Esophagus (tissue), 2 donors: ENCODE results near the gene TTC28. TPM values are rescaled to one million over a fixed set of nuclear protein-coding genes. Genes with fewer than 3 reads are reported as not detected.

ENCODE experiments used
- H3K27ac ChIP-seq, 2 donors: one replicate each; pipeline ENCODE4 v1.5.1; 2013; ENCODE audit warnings: low read depth in 2 of 2, mild to moderate bottlenecking in 2 of 2, inconsistent platforms in 1 of 2, low read length in 1 of 2, moderate library complexity in 1 of 2
- H3K27me3 ChIP-seq, 2 donors: one replicate each; pipeline ENCODE4 v1.6.1; 2013; ENCODE audit warnings: low read length in 2 of 2, control low read depth in 1 of 2, mild to moderate bottlenecking in 1 of 2; ENCODE audit not compliant: insufficient read depth in 2 of 2, control insufficient read depth in 1 of 2
- H3K36me3 ChIP-seq, 2 donors: one replicate each; pipeline ENCODE4 v1.6.1; 2013; ENCODE audit warnings: low read length in 1 of 2; ENCODE audit not compliant: control insufficient read depth in 2 of 2, insufficient read depth in 2 of 2
- H3K4me1 ChIP-seq, 2 donors: one replicate each; pipeline ENCODE4 v1.6.1; 2013; ENCODE audit warnings: low read length in 1 of 2; ENCODE audit not compliant: control insufficient read depth in 2 of 2, insufficient read depth in 2 of 2
- H3K4me3 ChIP-seq, 2 donors: one replicate each; pipeline ENCODE4 v1.5.1; 2013; ENCODE audit warnings: low read length in 2 of 2, mild to moderate bottlenecking in 2 of 2, low read depth in 1 of 2, moderate library complexity in 1 of 2
- H3K9me3 ChIP-seq, 2 donors: one replicate each; pipeline ENCODE4 v1.6.1; 2013; ENCODE audit warnings: mild to moderate bottlenecking in 2 of 2, low read depth in 1 of 2, low read length in 1 of 2, moderate library complexity in 1 of 2; ENCODE audit not compliant: control insufficient read depth in 2 of 2, insufficient read depth in 1 of 2
- WGBS, 2 donors: extraction: QIAGEN DNeasy Blood & Tissue Kit; methylation state at CpG; one replicate each; pipeline ENCODE4 v1.1.7; 2013; 5-methylcytosine and 5-hydroxymethylcytosine counted together
- polyA plus RNA-seq, 2 donors: library from polyadenylated mRNA; stranded (reverse); fragments of 200-250 nt; gene quantifications; one replicate each; pipeline ENCODE4 v1.2.3, GENCODE V29; 2013
- donor health status: healthy with polysubstance abuse.
- donor health status: Bipolar disorder and iron deficiency.

The TTC28 gene
- polyA plus RNA-seq, 2 donors: 1.4 to 2.6 TPM

- Histone ChIP-seq H3K9me3 (no peaks in the 10 kb centered on the region), H3K36me3 (no peaks in the 10 kb centered on the region), H3K4me1 (peaks cover 12 to 43% of the 10 kb centered on the region in 2 donors), H3K27ac (peak overlapping the region; percentile 22 to 87), H3K27me3 (no peaks in the 10 kb centered on the region), H3K4me3 (no peak overlapping the region)
- WGBS, 2 donors: 71 to 80% methylated on average over 2 of the region's 2 CpGs
Measured at GRCh38 chr22:28015046-28015425, 664.6 kb downstream of the TTC28 start.

GRCh38 chr22:28014211-28015045, 665.2 kb downstream of the TTC28 start:
- Histone ChIP-seq H3K4me3 (no peak overlapping the region), H3K9me3 (no peaks in the 10 kb centered on the region), H3K36me3 (no peaks in the 10 kb centered on the region), H3K27me3 (no peaks in the 10 kb centered on the region), H3K27ac (peak overlapping the region; percentile 87 to 88), H3K4me1 (peaks cover 12 to 41% of the 10 kb centered on the region in 2 donors)
- WGBS, 2 donors: 73 to 79% methylated on average over 18 of the region's 18 CpGs

- 76 to 84% methylated on average over 12 of the region's 12 CpGs for WGBS, 2 donors
- Histone ChIP-seq H3K27me3 (no peaks in the 10 kb centered on the region), H3K36me3 (no peaks in the 10 kb centered on the region), H3K4me1 (peaks cover 12 to 38% of the 10 kb centered on the region in 2 donors), H3K4me3 (no peak overlapping the region), H3K9me3 (no peaks in the 10 kb centered on the region), H3K27ac (peak overlapping the region; percentile 87 to 88)
Measured at GRCh38 chr22:28013611-28014010, 666.0 kb downstream of the TTC28 start.

GRCh38 chr22:28012832-28013460, 666.7 kb downstream of the TTC28 start:
- WGBS, 2 donors: 56 to 62% methylated on average over 7 of the region's 7 CpGs
- Histone ChIP-seq H3K4me1 (peaks cover 12 to 38% of the 10 kb centered on the region in 2 donors), H3K27me3 (no peaks in the 10 kb centered on the region), H3K4me3 (no peak overlapping the region), H3K9me3 (no peaks in the 10 kb centered on the region), H3K36me3 (no peaks in the 10 kb centered on the region), H3K27ac (peak overlapping the region; percentile 87 to 88)

- no peaks in the 10 kb centered on the region for H3K9me3 ChIP-seq
- H3K4me1 ChIP-seq: peaks cover 5 to 22% of the 10 kb centered on the region in 2 donors
- WGBS, 2 donors: 7 to 10% methylated on average over 14 of the region's 14 CpGs
- H3K36me3 ChIP-seq: peaks cover 0 to 2% of the 10 kb centered on the region in 2 donors
- H3K27me3 ChIP-seq: no peaks in the 10 kb centered on the region
- no peak overlapping the region for H3K4me3 ChIP-seq
- H3K27ac ChIP-seq: peak overlapping the region; percentile 10 to 80
Measured at GRCh38 chr22:28009272-28009827, 670.3 kb downstream of the TTC28 start.

- peaks cover 5 to 15% of the 10 kb centered on the region in 2 donors for H3K4me1 ChIP-seq
Measured at GRCh38 chr22:28008649-28009048, 671.0 kb downstream of the TTC28 start.

GRCh38 chr22:28008056-28008455, 671.6 kb downstream of the TTC28 start:
- Histone ChIP-seq H3K36me3 (peaks cover 0 to 2% of the 10 kb centered on the region in 2 donors), H3K4me3 (no peak overlapping the region), H3K27me3 (no peaks in the 10 kb centered on the region), H3K9me3 (no peaks in the 10 kb centered on the region), H3K27ac (no peak overlapping the region), H3K4me1 (peaks cover 2 to 11% of the 10 kb centered on the region in 2 donors)
- 82 to 86% methylated on average over 4 of the region's 4 CpGs for WGBS, 2 donors

More at GRCh38 chr22:28008649-28009048, 671.0 kb downstream of the TTC28 start:
- WGBS, 2 donors: 83 to 87% methylated on average over 5 of the region's 5 CpGs
- peaks cover 0 to 2% of the 10 kb centered on the region in 2 donors for H3K36me3 ChIP-seq
- H3K9me3 ChIP-seq: no peaks in the 10 kb centered on the region
- H3K4me3 ChIP-seq: no peak overlapping the region
- no peaks in the 10 kb centered on the region for H3K27me3 ChIP-seq
- H3K27ac ChIP-seq: peak overlapping the region; percentile 10 to 40

GRCh38 chr22:28006271-28006670, 673.4 kb downstream of the TTC28 start:
- H3K36me3 ChIP-seq: peaks cover 0 to 2% of the 10 kb centered on the region in 2 donors
- H3K4me3 ChIP-seq: no peak overlapping the region
- WGBS, 2 donors: 78 to 84% methylated on average over 7 of the region's 7 CpGs
- H3K9me3 ChIP-seq: no peaks in the 10 kb centered on the region
- no peaks in the 10 kb centered on the region for H3K27me3 ChIP-seq
- no peak overlapping the region for H3K27ac ChIP-seq
- H3K4me1 ChIP-seq: peaks cover 0 to 11% of the 10 kb centered on the region in 2 donors

- H3K36me3 ChIP-seq: peaks cover 0 to 2% of the 10 kb centered on the region in 2 donors
- WGBS, 2 donors: 89 to 91% methylated on average over 6 of the region's 6 CpGs
- peaks cover 0 to 8% of the 10 kb centered on the region in 2 donors for H3K4me1 ChIP-seq
Measured at GRCh38 chr22:28005513-28005912, 674.1 kb downstream of the TTC28 start.

More at GRCh38 chr22:28005513-28005912, 674.1 kb downstream of the TTC28 start:
- Histone ChIP-seq H3K27me3 (no peaks in the 10 kb centered on the region), H3K9me3 (no peaks in the 10 kb centered on the region), H3K4me3 (no peak overlapping the region), H3K27ac (no peak overlapping the region)
